Cardiac muscle cell (in vitro differentiated cells and primary cell): ENCODE results near the gene PYROXD2. TPM values are rescaled to one million over a fixed set of nuclear protein-coding genes. Genes with fewer than 3 reads are reported as not detected.

Source experiments
- DNase-seq, 2 donors: peaks; one replicate each; pipeline versions ENCODE4 v3.0.0 to v3.0.0-alpha.2; 2010 to 2017; ENCODE audit warnings: low read depth in 1 of 2, low spot score in 1 of 2
- H3K27ac ChIP-seq: fragments of 200-600 bp; sonication (generic); 2 replicates; pipeline ENCODE4 v1.5.1; 2016
- H3K27me3 ChIP-seq: fragments of 200-600 bp; sonication (generic); 2 replicates; pipeline ENCODE4 v1.6.0; 2016; ENCODE audit warnings: control low read depth
- H3K36me3 ChIP-seq: fragments of 200-600 bp; sonication (generic); 2 replicates; pipeline ENCODE4 v1.5.1; 2016; ENCODE audit warnings: control low read depth
- H3K4me1 ChIP-seq: fragments of 200-600 bp; sonication (generic); 2 replicates; pipeline ENCODE4 v1.8.1; 2017; ENCODE audit warnings: low read depth, mild to moderate bottlenecking, mixed run types
- H3K4me3 ChIP-seq: fragments of 200-600 bp; sonication (generic); 2 replicates; pipeline ENCODE4 v1.5.1; 2016; ENCODE audit warnings: mild to moderate bottlenecking
- H3K9me3 ChIP-seq: fragments of 200-600 bp; sonication (generic); 2 replicates; pipeline ENCODE4 v1.5.1; 2017; ENCODE audit warnings: low read depth, mild to moderate bottlenecking, control low read depth
- polyA plus RNA-seq: library from polyadenylated mRNA; unstranded; fragments of >200 nt; fragmentation: Nextera tagmentation; extraction: Ambion mirVana; gene quantifications from 2 replicates; pipeline ENCODE4 v1.2.1, GENCODE V29; 2016
- total RNA-seq: library from RNA; depleted of rRNA; stranded (reverse); fragments of >200 nt; gene quantifications from 2 replicates; pipeline ENCODE4 v1.2.3, GENCODE V29; 2016
- TF ChIP-seq, protein P1 (sequence below): IDR thresholded peaks from 2 replicates; pipeline ENCODE4 v1.5.1; 2012; ENCODE audit warnings: low read depth, mild to moderate bottlenecking, low read length

The PYROXD2 gene
- total and polyA plus RNA-seq, 2 experiments from 2014 or later = 27.5 to 45.1 TPM

DNA sequence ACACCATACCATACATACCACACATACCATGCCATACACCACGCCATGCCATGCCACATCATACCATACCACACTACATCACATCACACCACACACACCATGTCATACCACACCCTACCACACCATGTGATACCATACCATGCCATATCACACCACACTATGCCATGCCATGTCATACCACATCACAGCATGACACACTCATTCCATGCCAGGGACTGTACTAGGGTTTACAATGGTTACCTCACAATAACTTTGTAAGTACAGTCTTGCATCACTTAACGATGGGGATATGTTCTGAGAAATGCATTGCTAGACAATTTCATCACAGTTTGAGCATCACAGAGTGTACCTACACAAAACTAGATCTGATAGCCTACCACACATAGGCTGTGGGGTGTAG is 14.5 kb downstream of the PYROXD2 start:
- Histone ChIP-seq H3K4me3 (no peak overlapping the region), H3K27ac (no peak overlapping the region), H3K4me1 (peaks cover 32% of the 10 kb centered on the region), H3K27me3 (no peaks in the 10 kb centered on the region), H3K9me3 (no peaks in the 10 kb centered on the region), H3K36me3 (no peaks in the 10 kb centered on the region)
- DNase-seq = peak in 1 of 2 donors; percentile 38
- TF ChIP-seq, protein P1, sequence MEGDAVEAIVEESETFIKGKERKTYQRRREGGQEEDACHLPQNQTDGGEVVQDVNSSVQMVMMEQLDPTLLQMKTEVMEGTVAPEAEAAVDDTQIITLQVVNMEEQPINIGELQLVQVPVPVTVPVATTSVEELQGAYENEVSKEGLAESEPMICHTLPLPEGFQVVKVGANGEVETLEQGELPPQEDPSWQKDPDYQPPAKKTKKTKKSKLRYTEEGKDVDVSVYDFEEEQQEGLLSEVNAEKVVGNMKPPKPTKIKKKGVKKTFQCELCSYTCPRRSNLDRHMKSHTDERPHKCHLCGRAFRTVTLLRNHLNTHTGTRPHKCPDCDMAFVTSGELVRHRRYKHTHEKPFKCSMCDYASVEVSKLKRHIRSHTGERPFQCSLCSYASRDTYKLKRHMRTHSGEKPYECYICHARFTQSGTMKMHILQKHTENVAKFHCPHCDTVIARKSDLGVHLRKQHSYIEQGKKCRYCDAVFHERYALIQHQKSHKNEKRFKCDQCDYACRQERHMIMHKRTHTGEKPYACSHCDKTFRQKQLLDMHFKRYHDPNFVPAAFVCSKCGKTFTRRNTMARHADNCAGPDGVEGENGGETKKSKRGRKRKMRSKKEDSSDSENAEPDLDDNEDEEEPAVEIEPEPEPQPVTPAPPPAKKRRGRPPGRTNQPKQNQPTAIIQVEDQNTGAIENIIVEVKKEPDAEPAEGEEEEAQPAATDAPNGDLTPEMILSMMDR = no peak

GRCh38 chr10:98399784-98400183 is 15.2 kb downstream of the PYROXD2 start:
- Histone ChIP-seq H3K9me3 (no peaks in the 10 kb centered on the region), H3K4me1 (peaks cover 28% of the 10 kb centered on the region), H3K36me3 (no peaks in the 10 kb centered on the region), H3K27ac (no peak overlapping the region), H3K27me3 (no peaks in the 10 kb centered on the region), H3K4me3 (no peak overlapping the region)
- TF ChIP-seq, protein P1 = no peak
- no peak for DNase-seq

DNA sequence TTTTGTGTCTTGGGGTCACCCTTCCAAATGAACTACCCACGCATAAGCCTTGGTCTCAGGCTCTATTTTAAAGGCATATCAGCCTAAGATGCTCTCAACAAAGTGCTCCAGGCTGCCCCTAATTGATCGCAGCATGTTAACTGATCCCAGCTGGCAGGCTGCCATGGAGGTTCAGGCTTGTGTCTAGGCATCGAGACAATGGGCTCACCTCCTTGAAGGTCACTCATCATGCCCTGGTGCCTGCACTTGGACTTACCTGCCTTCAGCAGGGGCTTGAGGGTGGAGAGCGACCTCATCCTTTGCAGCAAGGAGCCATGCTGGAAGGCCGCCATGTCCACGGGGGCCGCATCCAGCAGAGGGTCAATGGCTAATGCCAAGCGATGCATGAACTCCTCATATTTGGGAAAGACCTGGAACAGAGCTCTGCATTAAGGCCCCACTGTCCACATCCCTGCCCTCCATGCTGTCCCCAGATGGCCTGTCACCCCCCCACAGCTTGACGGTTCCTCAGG is 17.8 kb downstream of the PYROXD2 start:
- H3K4me1 ChIP-seq = peaks cover 11% of the 10 kb centered on the region
- H3K27ac ChIP-seq = no peak overlapping the region
- no peak overlapping the region for H3K4me3 ChIP-seq
- TF ChIP-seq, protein P1 = no peak
- no peaks in the 10 kb centered on the region for H3K27me3 ChIP-seq
- no peaks in the 10 kb centered on the region for H3K9me3 ChIP-seq
- no peaks in the 10 kb centered on the region for H3K36me3 ChIP-seq
- no peak for DNase-seq

DNA sequence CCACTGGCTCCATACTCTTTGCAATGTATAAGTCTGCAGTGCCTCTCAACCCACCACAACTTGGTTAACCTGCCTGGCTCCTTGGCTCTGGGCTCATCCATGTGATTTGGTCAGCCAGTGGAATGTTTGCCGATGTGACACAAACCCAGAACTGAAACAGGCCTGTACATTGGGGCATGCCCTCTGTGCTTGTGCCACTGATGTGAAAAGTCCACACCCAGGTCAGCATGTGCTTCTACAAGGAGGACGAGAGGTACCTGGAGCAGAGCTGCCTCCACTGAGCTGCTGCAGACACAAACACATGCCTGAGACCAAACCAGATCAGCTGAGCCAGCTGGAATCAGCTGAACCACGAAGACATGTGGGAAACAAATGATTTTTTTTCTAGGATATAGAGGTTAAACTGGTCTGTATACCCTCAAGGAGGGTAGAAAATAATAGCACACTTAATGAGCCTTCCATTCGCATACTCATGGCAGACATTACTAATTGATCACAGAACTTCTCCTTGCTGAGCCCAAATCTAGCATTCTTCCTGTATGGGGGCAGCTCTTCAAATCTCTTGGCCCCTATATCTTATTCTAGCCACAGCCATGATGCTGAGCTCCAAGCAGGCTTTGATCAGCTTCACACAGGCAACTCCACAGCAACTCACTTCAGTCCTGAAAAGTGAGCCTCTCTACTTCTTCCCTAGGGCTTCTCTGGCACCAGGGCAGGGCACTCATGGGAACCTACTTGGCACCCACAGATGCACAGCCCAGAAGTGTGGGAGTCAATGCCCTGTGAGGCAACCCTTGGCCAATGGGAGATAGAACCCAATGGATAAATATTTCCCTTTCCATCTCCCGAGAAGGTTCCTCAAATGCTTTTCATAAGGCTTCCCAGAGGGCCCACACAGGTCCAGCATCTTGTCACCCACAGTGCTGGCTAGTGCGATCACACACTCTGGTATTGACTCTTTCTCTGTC is 18.6 kb downstream of the PYROXD2 start:
- Histone ChIP-seq H3K9me3 (no peaks in the 10 kb centered on the region), H3K4me1 (peaks cover 3% of the 10 kb centered on the region)
- TF ChIP-seq, protein P1 = no peak

GRCh38 chr10:98394851-98395440 is 20.0 kb downstream of the PYROXD2 start:
- DNase-seq = no peak
- Histone ChIP-seq H3K27me3 (no peaks in the 10 kb centered on the region), H3K4me3 (no peak overlapping the region), H3K36me3 (no peaks in the 10 kb centered on the region), H3K27ac (no peak overlapping the region), H3K9me3 (no peaks in the 10 kb centered on the region), H3K4me1 (no peaks in the 10 kb centered on the region)
- TF ChIP-seq, protein P1 = no peak

More for the DNA sequence above, 18.6 kb downstream of the PYROXD2 start:
- Histone ChIP-seq H3K36me3 (no peaks in the 10 kb centered on the region), H3K27ac (no peak overlapping the region), H3K27me3 (no peaks in the 10 kb centered on the region), H3K4me3 (no peak overlapping the region)
- DNase-seq = no peak
